ENCODE data around the gene BLVRA. TPM values are rescaled to one million over a fixed set of nuclear protein-coding genes. Genes with fewer than 3 reads are reported as not detected.
"Not testable (repeated sequence)": the region's sequence is repeated elsewhere in the genome, so short reads cannot be mapped to it uniquely, and the experiment has no call there.

Gene BLVRA
- total RNA-seq, 3 donors from 2014 or later = 56.9 to 80.6 (median 62.9) TPM

DNA sequence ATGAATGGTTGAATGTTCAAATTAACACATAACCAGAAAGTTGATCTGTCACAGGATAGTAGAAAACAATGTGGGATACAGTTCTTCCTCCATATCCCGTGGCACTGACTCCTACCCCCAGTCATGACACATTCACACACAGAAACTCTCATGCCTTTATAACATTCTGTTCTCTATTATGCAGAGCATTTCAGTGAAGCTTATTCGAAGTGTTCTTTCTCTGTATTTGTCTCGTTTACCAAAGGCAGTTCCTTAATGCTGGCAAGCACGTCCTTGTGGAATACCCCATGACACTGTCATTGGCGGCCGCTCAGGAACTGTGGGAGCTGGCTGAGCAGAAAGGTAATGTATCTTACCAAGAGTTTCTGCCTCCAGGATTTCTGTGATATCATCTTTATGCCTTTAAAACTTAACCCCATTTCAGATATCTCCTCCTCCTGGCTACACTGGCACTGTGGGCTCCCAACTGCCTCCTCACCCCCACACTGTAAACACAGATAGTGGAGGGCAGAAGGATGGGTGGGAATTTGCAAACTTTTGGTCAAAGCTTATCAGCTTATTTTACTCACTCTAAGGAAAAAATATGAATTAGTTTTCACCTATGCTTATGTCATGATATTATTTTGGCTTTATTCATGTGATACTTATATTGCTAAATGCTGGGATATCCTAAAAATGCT, 34.1 kb downstream of the BLVRA start:
- intact Hi-C loops (cut with DNase I; ENCODE audit: low total_unique reads) = no loop called here
- H3K9me3 ChIP-seq = no peaks in the 10 kb centered on the region
- H3K36me3 ChIP-seq = no peaks in the 10 kb centered on the region
- H3K4me1 ChIP-seq = no peaks in the 10 kb centered on the region
- H3K27ac ChIP-seq = no peak overlapping the region
- no peak overlapping the region for H3K4me3 ChIP-seq
- TF ChIP-seq POLR2A (IDR thresholded peaks at IDR 0.05) = no peak
- no peak for TF ChIP-seq POLR2AphosphoS5 (IDR thresholded peaks at IDR 0.05)
- TF ChIP-seq, protein P1, sequence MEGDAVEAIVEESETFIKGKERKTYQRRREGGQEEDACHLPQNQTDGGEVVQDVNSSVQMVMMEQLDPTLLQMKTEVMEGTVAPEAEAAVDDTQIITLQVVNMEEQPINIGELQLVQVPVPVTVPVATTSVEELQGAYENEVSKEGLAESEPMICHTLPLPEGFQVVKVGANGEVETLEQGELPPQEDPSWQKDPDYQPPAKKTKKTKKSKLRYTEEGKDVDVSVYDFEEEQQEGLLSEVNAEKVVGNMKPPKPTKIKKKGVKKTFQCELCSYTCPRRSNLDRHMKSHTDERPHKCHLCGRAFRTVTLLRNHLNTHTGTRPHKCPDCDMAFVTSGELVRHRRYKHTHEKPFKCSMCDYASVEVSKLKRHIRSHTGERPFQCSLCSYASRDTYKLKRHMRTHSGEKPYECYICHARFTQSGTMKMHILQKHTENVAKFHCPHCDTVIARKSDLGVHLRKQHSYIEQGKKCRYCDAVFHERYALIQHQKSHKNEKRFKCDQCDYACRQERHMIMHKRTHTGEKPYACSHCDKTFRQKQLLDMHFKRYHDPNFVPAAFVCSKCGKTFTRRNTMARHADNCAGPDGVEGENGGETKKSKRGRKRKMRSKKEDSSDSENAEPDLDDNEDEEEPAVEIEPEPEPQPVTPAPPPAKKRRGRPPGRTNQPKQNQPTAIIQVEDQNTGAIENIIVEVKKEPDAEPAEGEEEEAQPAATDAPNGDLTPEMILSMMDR (IDR thresholded peaks at IDR 0.05) = no peak
- H3K27me3 ChIP-seq = no peaks in the 10 kb centered on the region
- no peak for DNase-seq (ENCODE audit: low spot score in 2 of 2)

DNA sequence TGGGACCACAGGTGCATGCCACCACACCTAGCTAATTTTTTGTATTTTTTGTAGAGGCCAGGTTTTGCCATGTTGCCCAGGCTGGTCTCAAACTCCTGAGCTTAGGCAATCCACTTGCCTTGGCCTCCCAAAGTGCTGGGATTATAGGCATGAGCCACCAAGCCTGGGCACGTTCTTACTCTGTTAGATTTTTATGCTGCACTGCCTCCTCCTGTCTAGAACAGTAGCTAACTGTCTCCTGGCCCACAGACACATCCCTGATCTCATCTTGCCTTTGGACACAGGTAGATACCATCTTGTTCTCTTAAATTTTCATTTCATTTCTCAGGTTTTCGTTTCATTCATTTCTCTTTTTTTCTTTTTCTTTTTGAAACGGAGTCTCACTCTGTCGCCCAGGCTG, 41.1 kb downstream of the BLVRA start:
- intact Hi-C loops (cut with DNase I; ENCODE audit: low total_unique reads) = no loop called here
- H3K36me3 ChIP-seq = no peaks in the 10 kb centered on the region

DNA sequence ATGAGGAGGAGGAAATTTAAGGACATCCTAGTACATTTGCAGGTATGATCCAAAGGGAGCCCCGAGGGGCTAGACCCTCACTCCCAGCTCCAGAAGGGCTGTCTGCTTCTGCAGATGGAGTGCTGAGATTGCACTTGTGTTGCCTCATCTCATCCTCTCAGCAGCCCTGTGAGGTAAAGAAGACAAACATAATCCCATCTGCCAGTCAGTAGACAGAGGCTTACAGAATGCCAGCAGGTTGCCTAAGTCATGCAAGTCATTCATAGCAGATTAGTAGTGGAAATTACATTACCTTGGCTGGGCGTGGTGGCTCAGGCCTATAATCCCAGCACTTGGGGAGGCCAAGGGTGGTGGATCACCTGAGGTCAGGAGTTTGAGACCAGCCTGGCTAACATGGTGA, 45.4 kb downstream of the BLVRA start:
- intact Hi-C loops (cut with DNase I; ENCODE audit: low total_unique reads) = no loop called here
- no peak overlapping the region for H3K4me3 ChIP-seq
- TF ChIP-seq, protein P1 (IDR thresholded peaks at IDR 0.05) = no peak
- no peak for TF ChIP-seq POLR2A (IDR thresholded peaks at IDR 0.05)
- no peak for TF ChIP-seq POLR2AphosphoS5 (IDR thresholded peaks at IDR 0.05)
- peaks cover 5% of the 10 kb centered on the region for H3K36me3 ChIP-seq
- H3K4me1 ChIP-seq = no peaks in the 10 kb centered on the region
- no peak for DNase-seq (ENCODE audit: low spot score in 2 of 2)
- H3K27ac ChIP-seq = no peak overlapping the region
- no peaks in the 10 kb centered on the region for H3K27me3 ChIP-seq
- H3K9me3 ChIP-seq = no peaks in the 10 kb centered on the region

More for the DNA sequence above, 41.1 kb downstream of the BLVRA start:
- no peak for DNase-seq (ENCODE audit: low spot score in 2 of 2)
- no peaks in the 10 kb centered on the region for H3K9me3 ChIP-seq
- no peaks in the 10 kb centered on the region for H3K27me3 ChIP-seq
- TF ChIP-seq, protein P1 (IDR thresholded peaks at IDR 0.05) = no peak
- TF ChIP-seq POLR2A (IDR thresholded peaks at IDR 0.05) (no peak), POLR2AphosphoS5 (IDR thresholded peaks at IDR 0.05) (no peak)
- H3K27ac ChIP-seq = no peak overlapping the region
- no peaks in the 10 kb centered on the region for H3K4me1 ChIP-seq
- H3K4me3 ChIP-seq = no peak overlapping the region

DNA sequence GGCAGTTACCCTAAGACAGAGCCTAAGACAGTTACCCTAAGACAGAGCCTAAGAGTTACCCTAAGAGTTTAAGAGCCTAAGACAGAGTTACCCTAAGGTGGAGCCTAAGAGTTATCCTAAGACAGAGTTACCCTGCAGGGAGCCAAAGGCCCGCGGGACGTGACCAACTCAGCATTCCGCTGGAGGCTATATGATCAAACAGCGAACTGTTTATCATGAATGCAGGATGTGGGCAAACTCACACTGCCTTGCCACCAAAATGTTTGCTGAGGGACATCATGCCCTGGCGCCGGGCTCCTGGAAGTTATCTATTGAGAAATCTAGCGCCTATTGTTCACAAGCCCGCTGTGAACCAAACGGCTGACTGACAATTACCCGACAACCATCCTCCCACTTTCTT, 49.9 kb downstream of the BLVRA start:
- H3K4me1 ChIP-seq = no peaks in the 10 kb centered on the region
- TF ChIP-seq, protein P1 (IDR thresholded peaks at IDR 0.05) = no peak
- no peak for TF ChIP-seq POLR2A (IDR thresholded peaks at IDR 0.05)
- no peak for TF ChIP-seq POLR2AphosphoS5 (IDR thresholded peaks at IDR 0.05)

DNA sequence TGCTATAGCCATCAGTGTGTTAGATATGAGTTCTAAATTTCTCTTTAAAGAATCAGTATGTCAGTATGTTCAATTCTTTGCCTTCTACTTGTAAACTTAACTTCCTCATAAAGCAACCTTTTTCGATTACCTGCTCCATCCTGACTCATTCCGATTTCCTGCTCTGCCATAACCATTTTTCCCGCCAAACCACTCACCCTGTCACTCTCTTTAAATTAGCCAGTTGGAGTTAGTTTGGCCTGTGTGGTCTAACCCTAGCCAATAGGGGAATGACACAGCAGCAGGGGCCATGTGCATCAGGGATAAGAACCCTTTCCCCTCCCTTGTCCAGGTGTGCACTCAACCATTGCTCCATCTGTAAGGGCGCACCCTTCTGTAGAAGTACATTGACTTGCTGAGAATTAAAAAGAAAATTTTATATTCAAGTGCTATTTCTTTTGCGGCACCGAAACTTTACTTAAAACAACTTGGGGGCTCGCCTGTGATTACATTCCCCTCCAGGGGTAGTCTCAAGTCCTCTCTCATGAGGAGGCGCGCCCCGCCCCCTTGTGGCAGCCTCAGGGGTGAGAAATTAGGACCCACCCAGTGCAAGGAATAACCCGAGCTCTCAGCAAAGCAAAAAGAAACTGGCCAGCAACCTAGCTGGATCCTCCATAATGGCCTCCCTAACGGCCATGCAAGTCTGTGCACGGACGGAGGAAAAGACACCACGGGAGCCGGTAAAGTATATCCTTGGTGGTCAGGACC, 51.9 kb downstream of the BLVRA start:
- H3K4me1 ChIP-seq; DNase-seq (ENCODE audit: low spot score in 2 of 2); H3K9me3 ChIP-seq; intact Hi-C loops (cut with DNase I; ENCODE audit: low total_unique reads); H3K27me3 ChIP-seq; H3K36me3 ChIP-seq; H3K4me3 ChIP-seq; H3K27ac ChIP-seq: not testable (repeated sequence)

More for the DNA sequence above, 49.9 kb downstream of the BLVRA start:
- peak in 1 of 2 donors; percentile 19 for DNase-seq (ENCODE audit: low spot score in 2 of 2)
- no peak overlapping the region for H3K27ac ChIP-seq
- intact Hi-C loops (cut with DNase I; ENCODE audit: low total_unique reads) = no loop called here
- H3K27me3 ChIP-seq = no peaks in the 10 kb centered on the region
- H3K4me3 ChIP-seq = no peak overlapping the region
- H3K36me3 ChIP-seq = peaks cover 5% of the 10 kb centered on the region
- no peaks in the 10 kb centered on the region for H3K9me3 ChIP-seq
